Upper lobe of left lung (tissue), 6 donors: ENCODE results near the gene CAPNS2. TPM values are rescaled to one million over a fixed set of nuclear protein-coding genes. Genes with fewer than 3 reads are reported as not detected.
A peak's percentile ranks its signal among the peaks of the same experiment; 100 is the strongest.

Experiments
- ATAC-seq, 2 donors: fragments of 200-7000 bp; cut with Tn5 transposase; one replicate each; pipeline ENCODE4 v1.9.1; 2022; ENCODE audit warnings: mild to moderate bottlenecking in 2 of 2, moderate library complexity in 2 of 2; ENCODE audit not compliant: low FRiP score in 2 of 2
- DNase-seq, 2 donors: peaks; one replicate each; pipeline ENCODE4 v3.0.0-alpha.2; 2019 to 2020
- H3K27ac ChIP-seq, 4 donors: fragments of 200-600 bp; sonication (generic); one replicate each; pipeline ENCODE4 v1.5.1; 2016 to 2019
- H3K27me3 ChIP-seq, 4 donors: fragments of 200-600 bp; sonication (generic); one replicate each; pipeline ENCODE4 v1.5.1; 2017 to 2019
- H3K36me3 ChIP-seq, 4 donors: fragments of 200-600 bp; sonication (generic); one replicate each; pipeline ENCODE4 v1.5.1; 2016 to 2019
- H3K4me1 ChIP-seq, 4 donors: fragments of 200-600 bp; sonication (generic); one replicate each; pipeline ENCODE4 v1.5.1; 2018 to 2019
- H3K4me3 ChIP-seq, 4 donors: fragments of 200-600 bp; sonication (generic); one replicate each; pipeline ENCODE4 v1.5.1; 2017 to 2019; ENCODE audit warnings: mild to moderate bottlenecking in 2 of 4, moderate library complexity in 1 of 4
- H3K9me3 ChIP-seq, 4 donors: fragments of 200-600 bp; sonication (generic); one replicate each; pipeline ENCODE4 v1.5.1; 2018 to 2019
- CTCF ChIP-seq, 6 experiments: fragments of 450-650 bp in 4 of 6; fragments of 200-600 bp in 2 of 6; sonication (generic) in 2 of 6; IDR thresholded peaks; one replicate each; pipeline ENCODE4 v1.5.1; 2016 to 2019; ENCODE audit warnings: antibody characterized with exemption in 6 of 6
- EP300 ChIP-seq, 4 donors: sonication (generic); formaldehyde crosslinking; IDR thresholded peaks; one replicate each; pipeline ENCODE4 v1.5.1; 2017; ENCODE audit warnings: antibody characterized with exemption in 4 of 4, control low read depth in 2 of 4
- POLR2A ChIP-seq, 4 donors: fragments of 450-650 bp; IDR thresholded peaks; one replicate each; pipeline ENCODE4 v1.5.1; 2016 to 2017; ENCODE audit warnings: antibody characterized with exemption in 4 of 4, mild to moderate bottlenecking in 2 of 4
- POLR2AphosphoS5 ChIP-seq, 2 donors: sonication (generic); formaldehyde crosslinking; IDR thresholded peaks; one replicate each; pipeline ENCODE4 v1.5.1; 2017; ENCODE audit warnings: antibody characterized with exemption in 2 of 2
- WGBS, 2 donors: methylation state at CpG; one replicate each; pipeline ENCODE4 v1.1.5; 2017 to 2018; 5-methylcytosine and 5-hydroxymethylcytosine counted together
- total RNA-seq, 6 donors: library from RNA; depleted of rRNA in 4 of 6; stranded (reverse); fragments of >200 nt in 4 of 6; gene quantifications; one replicate each; pipeline versions ENCODE4 v1.1.0 to v1.2.1, GENCODE V29; 2016 to 2021
- donor health status: DM: no; HTN: no; CAD: no; lungs with moderate emphysema.
- donor health status: DM: no; HTN: yes; CAD: no; lungs with severe emphysema.

Gene CAPNS2
- total RNA-seq, 6 donors from 2014 or later: 0.72 to 3.1 (median 2.1) TPM; not detected in 1

- H3K9me3 ChIP-seq: no peaks in the 10 kb centered on the region
- H3K27ac ChIP-seq: no peak overlapping the region
- ATAC-seq (no peak), DNase-seq (no peak)
- TF ChIP-seq POLR2A (IDR thresholded peaks at IDR 0.05) (no peak), POLR2AphosphoS5 (IDR thresholded peaks at IDR 0.05) (no peak), EP300 (IDR thresholded peaks at IDR 0.05) (no peak)
- no peaks in the 10 kb centered on the region for H3K4me1 ChIP-seq
- H3K36me3 ChIP-seq: peaks cover 0 to 5% (median 0%) of the 10 kb centered on the region in 4 donors
- no peaks in the 10 kb centered on the region for H3K27me3 ChIP-seq
- H3K4me3 ChIP-seq: no peak overlapping the region
- WGBS, 2 donors: 86 to 93% methylated on average over 1 of the region's 1 CpG
These were observed 36.1 kb upstream of the CAPNS2 start for GRCh38 chr16:55530316-55530856.

- no peak overlapping the region for H3K4me3 ChIP-seq
- no peak overlapping the region for H3K27ac ChIP-seq
- DNase-seq (no peak), ATAC-seq (no peak)
- TF ChIP-seq POLR2AphosphoS5 (IDR thresholded peaks at IDR 0.05) (no peak), EP300 (IDR thresholded peaks at IDR 0.05) (no peak), CTCF (IDR thresholded peaks at IDR 0.05) (no peak), POLR2A (IDR thresholded peaks at IDR 0.05) (no peak)
- H3K36me3 ChIP-seq: peaks cover 0 to 5% (median 0%) of the 10 kb centered on the region in 4 donors
- 90 to 95% methylated on average over 1 of the region's 1 CpG for WGBS, 2 donors
- H3K9me3 ChIP-seq: no peaks in the 10 kb centered on the region
- no peaks in the 10 kb centered on the region for H3K27me3 ChIP-seq
- no peaks in the 10 kb centered on the region for H3K4me1 ChIP-seq
These were observed 34.3 kb upstream of the CAPNS2 start for GRCh38 chr16:55532227-55532626.

- 47 to 49% methylated on average over 2 of the region's 2 CpGs for WGBS, 2 donors
- H3K36me3 ChIP-seq: peaks cover 0 to 5% (median 0%) of the 10 kb centered on the region in 4 donors
These were observed 31.7 kb upstream of the CAPNS2 start for GRCh38 chr16:55534756-55535155.

GRCh38 chr16:55539049-55539448 lies 27.4 kb upstream of the CAPNS2 start:
- Histone ChIP-seq H3K27me3 (no peaks in the 10 kb centered on the region), H3K4me3 (no peak overlapping the region), H3K4me1 (no peaks in the 10 kb centered on the region), H3K27ac (peak overlapping the region in 1 of 4 donors; percentile 46), H3K36me3 (no peaks in the 10 kb centered on the region), H3K9me3 (no peaks in the 10 kb centered on the region)
- WGBS, 2 donors: 53 to 60% methylated on average over 5 of the region's 5 CpGs
- TF ChIP-seq POLR2AphosphoS5 (IDR thresholded peaks at IDR 0.05): no peak
- no peak for TF ChIP-seq CTCF (IDR thresholded peaks at IDR 0.05)
- TF ChIP-seq POLR2A (IDR thresholded peaks at IDR 0.05): no peak
- TF ChIP-seq EP300 (IDR thresholded peaks at IDR 0.05): no peak
- peak in 1 of 2 donors; percentile 39 for ATAC-seq
- DNase-seq: no peak

More at GRCh38 chr16:55534756-55535155, 31.7 kb upstream of the CAPNS2 start:
- DNase-seq (no peak), ATAC-seq (peak in 1 of 2 donors; percentile 73)
- Histone ChIP-seq H3K4me1 (no peaks in the 10 kb centered on the region), H3K27me3 (no peaks in the 10 kb centered on the region), H3K4me3 (no peak overlapping the region), H3K27ac (peak overlapping the region in 2 of 4 donors; percentile 1 to 4), H3K9me3 (no peaks in the 10 kb centered on the region)
- TF ChIP-seq EP300 (IDR thresholded peaks at IDR 0.05) (no peak), CTCF (IDR thresholded peaks at IDR 0.05) (no peak), POLR2A (IDR thresholded peaks at IDR 0.05) (no peak), POLR2AphosphoS5 (IDR thresholded peaks at IDR 0.05) (no peak)

GRCh38 chr16:55539488-55539887 lies 27.0 kb upstream of the CAPNS2 start:
- Histone ChIP-seq H3K36me3 (no peaks in the 10 kb centered on the region), H3K9me3 (no peaks in the 10 kb centered on the region), H3K27ac (peak overlapping the region in 1 of 4 donors; percentile 46), H3K27me3 (no peaks in the 10 kb centered on the region), H3K4me3 (no peak overlapping the region), H3K4me1 (no peaks in the 10 kb centered on the region)
- no peak for TF ChIP-seq POLR2A (IDR thresholded peaks at IDR 0.05)
- TF ChIP-seq POLR2AphosphoS5 (IDR thresholded peaks at IDR 0.05): no peak
- TF ChIP-seq EP300 (IDR thresholded peaks at IDR 0.05): no peak
- TF ChIP-seq CTCF (IDR thresholded peaks at IDR 0.05): no peak
- DNase-seq (no peak), ATAC-seq (no peak)
- WGBS, 2 donors: 48 to 63% methylated on average over 1 of the region's 1 CpG
